Karpas-422 (cell line): Measurements from ENCODE around the gene RBMS2. TPM values are rescaled to one million over a fixed set of nuclear protein-coding genes. Genes with fewer than 3 reads are reported as not detected.

ENCODE experiments used
- DNase-seq: peaks from one replicate; pipeline ENCODE4 v3.0.0-alpha.2; 2015
- H2AFZ ChIP-seq: fragments of 200-600 bp; sonication (generic); 2 replicates; pipeline ENCODE4 v1.6.1; 2014; ENCODE audit warnings: antibody characterized with exemption, low read length, mixed read lengths
- H3K27ac ChIP-seq: fragments of 200-600 bp; sonication (generic); 2 replicates; pipeline ENCODE4 v1.5.1; 2014; ENCODE audit warnings: mild to moderate bottlenecking, low read length, moderate library complexity
- H3K27me3 ChIP-seq: fragments of 200-600 bp; sonication (generic); 2 replicates; pipeline ENCODE4 v1.6.1; 2014; ENCODE audit warnings: low read length, mixed read lengths
- H3K36me3 ChIP-seq: fragments of 200-600 bp; sonication (generic); 2 replicates; pipeline ENCODE4 v1.6.1; 2014; ENCODE audit warnings: low read length, mixed read lengths; ENCODE audit not compliant: insufficient read depth
- H3K4me1 ChIP-seq: fragments of 200-600 bp; sonication (generic); 2 replicates; pipeline ENCODE4 v1.6.1; 2014; ENCODE audit warnings: mild to moderate bottlenecking, low read length, mixed read lengths
- H3K4me2 ChIP-seq: fragments of 200-600 bp; sonication (generic); 2 replicates; pipeline ENCODE4 v1.6.1; 2014; ENCODE audit warnings: low read length, low read depth, mild to moderate bottlenecking; ENCODE audit not compliant: poor library complexity, severe bottlenecking
- H3K4me3 ChIP-seq: fragments of 200-600 bp; sonication (generic); 2 replicates; pipeline ENCODE4 v1.5.1; 2014; ENCODE audit warnings: mild to moderate bottlenecking, antibody characterized with exemption, low read length, mixed read lengths
- H3K79me2 ChIP-seq: fragments of 200-600 bp; sonication (generic); 2 replicates; pipeline ENCODE4 v1.6.1; 2014; ENCODE audit warnings: mild to moderate bottlenecking, low read length, mixed read lengths
- H3K9ac ChIP-seq: fragments of 200-600 bp; sonication (generic); 2 replicates; pipeline ENCODE4 v1.6.0; 2014; ENCODE audit warnings: low read length
- H3K9me2 ChIP-seq: fragments of 200-600 bp; sonication (generic), shearing (Covaris generic); replicated peaks from 2 replicates; pipeline ENCODE4 v1.6.0; 2014; ENCODE audit warnings: mild to moderate bottlenecking, low read length, moderate library complexity; ENCODE audit not compliant: insufficient read depth
- H3K9me3 ChIP-seq: fragments of 300-700, 200-600 bp; sonication (generic); 2 replicates; pipeline ENCODE4 v1.6.1; 2014; ENCODE audit warnings: low read length, mixed read lengths
- H4K20me1 ChIP-seq: fragments of 200-600 bp; sonication (generic); 2 replicates; pipeline ENCODE4 v1.6.1; 2014; ENCODE audit warnings: mild to moderate bottlenecking, antibody characterized with exemption, low read length, low read depth; ENCODE audit not compliant: insufficient read depth
- total RNA-seq: library from RNA; depleted of rRNA; stranded (reverse); fragments of >200 nt; shearing (Covaris generic); gene quantifications from 2 replicates; pipeline ENCODE4 v1.2.3, GENCODE V29; 2014; ENCODE audit warnings: low replicate concordance; rRNA removed

The RBMS2 gene
- total RNA-seq = 0.54 and 3.7 TPM in 2 replicates

- no peaks in the 10 kb centered on the region for H3K79me2 ChIP-seq
- peak within 1 kb of the TSS; percentile 32; the same call in 1 of the 2 replicates for H3K4me3 ChIP-seq
- H3K36me3 ChIP-seq = no peaks in the 10 kb centered on the region
- no peaks in the 10 kb centered on the region for H3K9me3 ChIP-seq
- no peak for DNase-seq
- no peaks in the 10 kb centered on the region for H3K9me2 ChIP-seq
- H3K4me2 ChIP-seq = peak within 1 kb of the TSS; percentile 28
- no peak within 1 kb of the TSS for H3K27ac ChIP-seq
- H3K9ac ChIP-seq = peak within 1 kb of the TSS; percentile 36; the same call in 1 of the 2 replicates
- no peaks in the 10 kb centered on the region for H4K20me1 ChIP-seq
- no peaks in the 10 kb centered on the region for H3K4me1 ChIP-seq
- H3K27me3 ChIP-seq = no peaks in the 10 kb centered on the region
- no peak within 1 kb of the TSS for H2AFZ ChIP-seq
These were observed at the start of gene RBMS2 for GRCh38 chr12:56521590-56522371. RBMS2 (plus strand) TSS chr12:56521820; CDS start chr12:56522024, 204 bp downstream.

GRCh38 chr12:56474389-56474788 lies 47.2 kb upstream of the RBMS2 start:
- Histone ChIP-seq H3K4me2 (no peak overlapping the region), H3K4me1 (peaks cover 21% of the 10 kb centered on the region), H3K79me2 (peaks cover 26% of the 10 kb centered on the region), H3K9ac (no peak overlapping the region), H3K9me2 (no peaks in the 10 kb centered on the region), H3K36me3 (peaks cover 14% of the 10 kb centered on the region; the same call in 1 of the 2 replicates), H3K27me3 (no peaks in the 10 kb centered on the region), H3K27ac (no peak overlapping the region), H4K20me1 (0 out of 2 replicates have a peak, but pooled peaks cover 5% of the 10 kb centered on the region), H3K9me3 (no peaks in the 10 kb centered on the region), H2AFZ (no peak overlapping the region), H3K4me3 (no peak overlapping the region)
- DNase-seq = no peak

GRCh38 chr12:56476143-56476542 lies 45.5 kb upstream of the RBMS2 start:
- Histone ChIP-seq H4K20me1 (0 out of 2 replicates have a peak, but pooled peaks cover 5% of the 10 kb centered on the region), H3K4me3 (no peak overlapping the region), H3K36me3 (peaks cover 11% of the 10 kb centered on the region; the same call in 1 of the 2 replicates), H3K79me2 (peaks cover 11% of the 10 kb centered on the region), H3K27ac (no peak overlapping the region), H3K9ac (no peak overlapping the region), H3K9me3 (no peaks in the 10 kb centered on the region), H3K4me1 (peaks cover 6% of the 10 kb centered on the region; the same call in 1 of the 2 replicates), H3K4me2 (no peak overlapping the region), H3K9me2 (no peaks in the 10 kb centered on the region), H2AFZ (no peak overlapping the region), H3K27me3 (no peaks in the 10 kb centered on the region)
- DNase-seq = no peak

GRCh38 chr12:56476972-56477432 lies 44.6 kb upstream of the RBMS2 start:
- H3K36me3 ChIP-seq = peaks cover 6% of the 10 kb centered on the region; the same call in 1 of the 2 replicates
- no peak for DNase-seq

GRCh38 chr12:56477521-56478225 lies 43.9 kb upstream of the RBMS2 start:
- H3K4me3 ChIP-seq = no peak overlapping the region
- H4K20me1 ChIP-seq = 0 out of 2 replicates have a peak, but pooled peaks cover 5% of the 10 kb centered on the region
- no peaks in the 10 kb centered on the region for H3K27me3 ChIP-seq
- no peaks in the 10 kb centered on the region for H3K79me2 ChIP-seq
- H3K4me2 ChIP-seq = no peak overlapping the region
- H3K4me1 ChIP-seq = no peaks in the 10 kb centered on the region
- H3K9me3 ChIP-seq = no peaks in the 10 kb centered on the region
- no peak overlapping the region for H3K9ac ChIP-seq
- no peak overlapping the region for H3K27ac ChIP-seq
- no peaks in the 10 kb centered on the region for H3K9me2 ChIP-seq
- DNase-seq = no peak
- peaks cover under 1% of the 10 kb centered on the region; the same call in 1 of the 2 replicates for H3K36me3 ChIP-seq
- no peak overlapping the region for H2AFZ ChIP-seq

More at GRCh38 chr12:56476972-56477432, 44.6 kb upstream of the RBMS2 start:
- Histone ChIP-seq H3K4me1 (peaks cover 5% of the 10 kb centered on the region; the same call in 1 of the 2 replicates), H3K79me2 (peaks cover 3% of the 10 kb centered on the region), H3K27ac (no peak overlapping the region), H3K4me2 (no peak overlapping the region), H3K9ac (no peak overlapping the region), H3K4me3 (no peak overlapping the region), H3K9me2 (no peaks in the 10 kb centered on the region), H3K9me3 (no peaks in the 10 kb centered on the region), H3K27me3 (no peaks in the 10 kb centered on the region), H2AFZ (no peak overlapping the region), H4K20me1 (0 out of 2 replicates have a peak, but pooled peaks cover 5% of the 10 kb centered on the region)

GRCh38 chr12:56479625-56480024 lies 42.0 kb upstream of the RBMS2 start:
- H2AFZ ChIP-seq = no peak overlapping the region
- 0 out of 2 replicates have a peak, but pooled peaks cover 2% of the 10 kb centered on the region for H4K20me1 ChIP-seq
- H3K27ac ChIP-seq = no peak overlapping the region
- no peak for DNase-seq
- H3K4me1 ChIP-seq = no peaks in the 10 kb centered on the region
- H3K36me3 ChIP-seq = no peaks in the 10 kb centered on the region
- H3K79me2 ChIP-seq = no peaks in the 10 kb centered on the region
- H3K4me3 ChIP-seq = no peak overlapping the region
- no peaks in the 10 kb centered on the region for H3K9me3 ChIP-seq
- H3K27me3 ChIP-seq = no peaks in the 10 kb centered on the region
- H3K9ac ChIP-seq = no peak overlapping the region
- no peak overlapping the region for H3K4me2 ChIP-seq
- H3K9me2 ChIP-seq = no peaks in the 10 kb centered on the region

GRCh38 chr12:56484566-56484965 lies 37.1 kb upstream of the RBMS2 start:
- H3K79me2 ChIP-seq = no peaks in the 10 kb centered on the region

GRCh38 chr12:56486694-56487093 lies 34.9 kb upstream of the RBMS2 start:
- Histone ChIP-seq H3K36me3 (no peaks in the 10 kb centered on the region), H3K4me3 (no peak overlapping the region), H4K20me1 (0 out of 2 replicates have a peak, but pooled peaks cover 4% of the 10 kb centered on the region), H3K9me2 (no peaks in the 10 kb centered on the region), H3K79me2 (no peaks in the 10 kb centered on the region), H2AFZ (no peak overlapping the region), H3K9me3 (no peaks in the 10 kb centered on the region), H3K27me3 (no peaks in the 10 kb centered on the region), H3K4me2 (no peak overlapping the region), H3K4me1 (peaks cover 8% of the 10 kb centered on the region), H3K9ac (no peak overlapping the region), H3K27ac (no peak overlapping the region)
- DNase-seq = no peak

More at GRCh38 chr12:56484566-56484965, 37.1 kb upstream of the RBMS2 start:
- Histone ChIP-seq H2AFZ (no peak overlapping the region), H3K36me3 (no peaks in the 10 kb centered on the region), H3K4me3 (no peak overlapping the region), H3K9me3 (no peaks in the 10 kb centered on the region), H3K27me3 (no peaks in the 10 kb centered on the region), H3K9me2 (no peaks in the 10 kb centered on the region), H4K20me1 (0 out of 2 replicates have a peak, but pooled peaks cover 4% of the 10 kb centered on the region), H3K4me1 (peaks cover 8% of the 10 kb centered on the region), H3K27ac (no peak overlapping the region), H3K9ac (no peak overlapping the region), H3K4me2 (no peak overlapping the region)
- DNase-seq = no peak
